ENCODE measurements around the gene ATP6V1C2. TPM values are rescaled to one million over a fixed set of nuclear protein-coding genes. Genes with fewer than 3 reads are reported as not detected.

Gene ATP6V1C2
- total RNA-seq, 1 experiment from 2014 or later, result not detected

GRCh38 chr2:10760794-10761504 is 39.5 kb downstream of the ATP6V1C2 start:
- H3K9me2 ChIP-seq (ENCODE audit: insufficient read depth), result no peaks in the 10 kb centered on the region
- no peak overlapping the region for H3K4me2 ChIP-seq
- ChIA-PET POLR2A (ENCODE audit: unreplicated experiment) (no interaction called here), CTCF (no interaction called here)
- intact Hi-C loops (cut with micrococcal nuclease; ENCODE audit: unreplicated experiment), result no loop called here
- no TSS peak for BruUV-seq (replicated peaks)
- no peaks in the 10 kb centered on the region for H4K20me1 ChIP-seq (ENCODE audit: insufficient read depth)
- no peaks in the 10 kb centered on the region for H3K27me3 ChIP-seq (ENCODE audit: insufficient read depth, low read depth)
- H3F3A ChIP-seq (ENCODE audit: insufficient read depth, low read depth), result peaks cover 4% of the 10 kb centered on the region; the same call in 1 of the 2 replicates
- no peak overlapping the region for H3K4me3 ChIP-seq
- no peak overlapping the region for H2AFZ ChIP-seq
- TF ChIP-seq EZH2 (IDR thresholded peaks at IDR 0.05; ENCODE audit: low read depth), result no peak
- no peak for DNase-seq
- peaks cover 12% of the 10 kb centered on the region for H3K4me1 ChIP-seq (replicated peaks; ENCODE audit: insufficient read depth)
- H3K9me3 ChIP-seq (ENCODE audit: insufficient read depth, low read depth), result no peaks in the 10 kb centered on the region
- H3K36me3 ChIP-seq (ENCODE audit: low read depth), result no peaks in the 10 kb centered on the region
- H3K79me2 ChIP-seq (ENCODE audit: low read depth), result no peaks in the 10 kb centered on the region
- H3K27ac ChIP-seq, result no peak overlapping the region

GRCh38 chr2:10761591-10761990 is 40.2 kb downstream of the ATP6V1C2 start:
- Histone ChIP-seq H3K9me3 (ENCODE audit: insufficient read depth, low read depth) (no peaks in the 10 kb centered on the region), H4K20me1 (ENCODE audit: insufficient read depth) (no peaks in the 10 kb centered on the region), H3K36me3 (ENCODE audit: low read depth) (no peaks in the 10 kb centered on the region), H3F3A (ENCODE audit: insufficient read depth, low read depth) (peaks cover 4% of the 10 kb centered on the region; the same call in 1 of the 2 replicates), H3K27ac (no peak overlapping the region), H3K9me2 (ENCODE audit: insufficient read depth) (no peaks in the 10 kb centered on the region), H3K27me3 (ENCODE audit: insufficient read depth, low read depth) (no peaks in the 10 kb centered on the region), H3K4me1 (replicated peaks; ENCODE audit: insufficient read depth) (peaks cover 12% of the 10 kb centered on the region), H3K4me2 (no peak overlapping the region), H2AFZ (no peak overlapping the region), H3K4me3 (no peak overlapping the region), H3K79me2 (ENCODE audit: low read depth) (no peaks in the 10 kb centered on the region)
- no peak for TF ChIP-seq EZH2 (IDR thresholded peaks at IDR 0.05; ENCODE audit: low read depth)
- TF ChIP-seq, protein P1, sequence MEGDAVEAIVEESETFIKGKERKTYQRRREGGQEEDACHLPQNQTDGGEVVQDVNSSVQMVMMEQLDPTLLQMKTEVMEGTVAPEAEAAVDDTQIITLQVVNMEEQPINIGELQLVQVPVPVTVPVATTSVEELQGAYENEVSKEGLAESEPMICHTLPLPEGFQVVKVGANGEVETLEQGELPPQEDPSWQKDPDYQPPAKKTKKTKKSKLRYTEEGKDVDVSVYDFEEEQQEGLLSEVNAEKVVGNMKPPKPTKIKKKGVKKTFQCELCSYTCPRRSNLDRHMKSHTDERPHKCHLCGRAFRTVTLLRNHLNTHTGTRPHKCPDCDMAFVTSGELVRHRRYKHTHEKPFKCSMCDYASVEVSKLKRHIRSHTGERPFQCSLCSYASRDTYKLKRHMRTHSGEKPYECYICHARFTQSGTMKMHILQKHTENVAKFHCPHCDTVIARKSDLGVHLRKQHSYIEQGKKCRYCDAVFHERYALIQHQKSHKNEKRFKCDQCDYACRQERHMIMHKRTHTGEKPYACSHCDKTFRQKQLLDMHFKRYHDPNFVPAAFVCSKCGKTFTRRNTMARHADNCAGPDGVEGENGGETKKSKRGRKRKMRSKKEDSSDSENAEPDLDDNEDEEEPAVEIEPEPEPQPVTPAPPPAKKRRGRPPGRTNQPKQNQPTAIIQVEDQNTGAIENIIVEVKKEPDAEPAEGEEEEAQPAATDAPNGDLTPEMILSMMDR (conservative IDR thresholded peaks at IDR 0.05), result no peak
- ChIA-PET POLR2A (ENCODE audit: unreplicated experiment) (no interaction called here), CTCF (interaction anchor here (0.7 kb wide), 1 partner anchor 15 kb away, joined by 8 read pairs; no protein-coding TSS in a partner anchor)
- BruUV-seq (replicated peaks), result no TSS peak
- intact Hi-C loops (cut with micrococcal nuclease; ENCODE audit: unreplicated experiment), result no loop called here
- no peak for DNase-seq

- Histone ChIP-seq H3K4me2 (no peak overlapping the region), H3K9me3 (ENCODE audit: insufficient read depth, low read depth) (no peaks in the 10 kb centered on the region)
Observed at GRCh38 chr2:10762651-10763460, 41.4 kb downstream of the ATP6V1C2 start.

More at GRCh38 chr2:10762651-10763460, 41.4 kb downstream of the ATP6V1C2 start:
- no peak for DNase-seq
- intact Hi-C loops (cut with micrococcal nuclease; ENCODE audit: unreplicated experiment), result no loop called here
- H3K4me1 ChIP-seq (replicated peaks; ENCODE audit: insufficient read depth), result peaks cover 12% of the 10 kb centered on the region
- no peaks in the 10 kb centered on the region for H4K20me1 ChIP-seq (ENCODE audit: insufficient read depth)
- POLR2A ChIA-PET (ENCODE audit: unreplicated experiment), result no interaction called here
- no peaks in the 10 kb centered on the region for H3K36me3 ChIP-seq (ENCODE audit: low read depth)
- no peak overlapping the region for H2AFZ ChIP-seq
- TF ChIP-seq, protein P1 (conservative IDR thresholded peaks at IDR 0.05), result no peak
- no peaks in the 10 kb centered on the region for H3K79me2 ChIP-seq (ENCODE audit: low read depth)
- H3F3A ChIP-seq (ENCODE audit: insufficient read depth, low read depth), result peaks cover 4% of the 10 kb centered on the region; the same call in 1 of the 2 replicates
- no peaks in the 10 kb centered on the region for H3K9me2 ChIP-seq (ENCODE audit: insufficient read depth)
- CTCF ChIA-PET, result no interaction called here
- H3K4me3 ChIP-seq, result no peak overlapping the region
- H3K27me3 ChIP-seq (ENCODE audit: insufficient read depth, low read depth), result no peaks in the 10 kb centered on the region
- H3K27ac ChIP-seq, result no peak overlapping the region
- no TSS peak for BruUV-seq (replicated peaks)

Data from PC-9 (cell line).